MV-4-11 (cell line): ENCODE results near the gene GRIN3B.
A peak's percentile ranks its signal among the peaks of the same experiment; 100 is the strongest.
"Not testable (repeated sequence)": the region's sequence is repeated elsewhere in the genome, so short reads cannot be mapped to it uniquely, and the experiment has no call there.

Source experiments
- DNase-seq: peaks from one replicate; lab custom pipeline; 2025; lab: John Stamatoyannopoulos, UW

The GRIN3B gene, protein sequence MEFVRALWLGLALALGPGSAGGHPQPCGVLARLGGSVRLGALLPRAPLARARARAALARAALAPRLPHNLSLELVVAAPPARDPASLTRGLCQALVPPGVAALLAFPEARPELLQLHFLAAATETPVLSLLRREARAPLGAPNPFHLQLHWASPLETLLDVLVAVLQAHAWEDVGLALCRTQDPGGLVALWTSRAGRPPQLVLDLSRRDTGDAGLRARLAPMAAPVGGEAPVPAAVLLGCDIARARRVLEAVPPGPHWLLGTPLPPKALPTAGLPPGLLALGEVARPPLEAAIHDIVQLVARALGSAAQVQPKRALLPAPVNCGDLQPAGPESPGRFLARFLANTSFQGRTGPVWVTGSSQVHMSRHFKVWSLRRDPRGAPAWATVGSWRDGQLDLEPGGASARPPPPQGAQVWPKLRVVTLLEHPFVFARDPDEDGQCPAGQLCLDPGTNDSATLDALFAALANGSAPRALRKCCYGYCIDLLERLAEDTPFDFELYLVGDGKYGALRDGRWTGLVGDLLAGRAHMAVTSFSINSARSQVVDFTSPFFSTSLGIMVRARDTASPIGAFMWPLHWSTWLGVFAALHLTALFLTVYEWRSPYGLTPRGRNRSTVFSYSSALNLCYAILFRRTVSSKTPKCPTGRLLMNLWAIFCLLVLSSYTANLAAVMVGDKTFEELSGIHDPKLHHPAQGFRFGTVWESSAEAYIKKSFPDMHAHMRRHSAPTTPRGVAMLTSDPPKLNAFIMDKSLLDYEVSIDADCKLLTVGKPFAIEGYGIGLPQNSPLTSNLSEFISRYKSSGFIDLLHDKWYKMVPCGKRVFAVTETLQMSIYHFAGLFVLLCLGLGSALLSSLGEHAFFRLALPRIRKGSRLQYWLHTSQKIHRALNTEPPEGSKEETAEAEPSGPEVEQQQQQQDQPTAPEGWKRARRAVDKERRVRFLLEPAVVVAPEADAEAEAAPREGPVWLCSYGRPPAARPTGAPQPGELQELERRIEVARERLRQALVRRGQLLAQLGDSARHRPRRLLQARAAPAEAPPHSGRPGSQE

DNA sequence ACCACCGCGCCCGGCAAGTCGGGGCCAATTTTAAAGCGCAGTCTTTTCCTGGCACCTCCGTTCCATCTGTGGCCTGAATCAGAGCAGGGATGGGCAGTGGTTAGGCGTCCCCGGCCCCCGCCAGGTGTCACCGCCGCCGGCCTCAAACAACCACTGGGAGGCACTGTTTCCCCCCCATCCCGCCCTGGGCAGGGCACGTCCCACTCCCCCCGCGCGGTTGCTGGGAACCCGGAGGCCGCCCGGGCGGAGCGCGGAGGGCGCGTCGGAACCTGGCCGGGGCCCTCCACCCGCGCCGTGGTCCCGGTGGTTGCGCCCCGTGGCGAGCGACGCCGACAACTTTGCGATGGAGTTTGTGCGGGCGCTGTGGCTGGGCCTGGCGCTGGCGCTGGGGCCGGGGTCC is at the start of gene GRIN3B:
GRIN3B (plus strand) TSS at position 325 of the 400 bp plus-strand sequence; CDS start at position 344, 19 bp downstream.
- DNase-seq, result peak; percentile 19

DNA sequence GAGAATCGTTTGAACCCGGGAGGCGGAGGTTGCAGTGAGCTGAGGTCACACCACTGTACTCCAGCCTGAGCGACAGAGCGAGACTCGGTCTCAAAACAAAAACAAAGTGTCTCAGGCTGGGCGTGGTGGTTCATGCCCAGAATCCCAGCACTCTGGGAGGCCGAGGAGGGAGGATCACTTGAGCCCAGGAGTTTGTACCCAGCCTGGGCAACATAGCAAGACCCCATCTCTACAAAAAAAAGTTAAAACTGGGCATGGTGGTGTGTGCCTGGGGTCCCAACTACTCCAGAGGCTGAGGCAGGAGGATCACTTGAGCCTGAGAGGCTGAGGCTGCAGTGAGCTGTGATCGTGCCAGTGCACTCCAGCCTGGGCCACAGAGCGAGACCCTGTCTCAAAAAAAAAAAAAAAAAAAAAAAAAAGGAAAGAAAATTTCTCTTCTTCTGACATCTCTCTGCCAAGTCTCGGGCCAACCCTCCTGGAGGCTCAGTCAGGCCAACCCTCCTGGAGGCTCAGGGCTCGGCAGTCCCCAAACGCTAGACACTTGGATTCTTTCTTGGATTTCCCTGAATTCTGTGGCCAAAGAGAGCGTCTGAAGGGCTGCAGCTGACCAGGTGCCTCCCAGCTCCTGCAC is 48.1 kb upstream of the GRIN3B start:
- no peak for DNase-seq

DNA sequence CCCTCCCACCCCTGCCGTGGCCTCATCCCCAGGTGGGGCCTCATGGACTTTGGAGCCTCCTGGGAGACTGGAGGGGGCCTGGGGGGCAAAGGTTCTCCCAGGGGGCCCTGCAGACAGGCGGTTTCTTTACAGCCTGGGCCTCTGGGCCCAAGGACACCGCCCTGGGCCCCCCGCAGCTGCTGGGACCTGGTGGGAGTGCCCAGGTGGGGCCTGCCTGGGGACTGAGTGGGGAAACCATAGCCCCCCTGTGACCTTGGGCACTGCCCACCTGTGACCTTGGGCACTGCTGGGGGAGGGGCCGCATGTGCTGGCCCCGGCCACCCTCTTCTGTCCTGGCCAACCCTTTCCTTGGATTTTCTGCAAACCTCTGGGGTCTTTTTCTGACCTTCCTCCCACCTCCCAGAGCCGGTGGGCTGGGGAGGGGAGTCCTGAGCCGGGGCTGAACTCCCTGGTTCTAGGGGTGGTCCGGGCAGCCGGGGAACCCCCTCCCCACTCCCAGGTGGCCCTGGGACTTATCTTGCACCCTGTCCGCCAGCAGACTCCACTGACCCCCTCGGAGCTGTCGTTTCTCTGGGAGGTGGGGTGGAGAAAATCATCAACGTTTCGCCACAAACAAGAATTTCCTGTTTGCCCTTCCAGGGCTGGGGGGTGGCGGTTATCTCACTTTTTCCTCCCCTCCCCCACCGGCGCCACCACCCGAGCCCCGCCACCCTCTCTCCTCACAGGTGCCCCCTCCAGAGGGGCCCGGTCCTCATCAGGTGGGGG is 47.4 kb upstream of the GRIN3B start:
- no peak for DNase-seq

DNA sequence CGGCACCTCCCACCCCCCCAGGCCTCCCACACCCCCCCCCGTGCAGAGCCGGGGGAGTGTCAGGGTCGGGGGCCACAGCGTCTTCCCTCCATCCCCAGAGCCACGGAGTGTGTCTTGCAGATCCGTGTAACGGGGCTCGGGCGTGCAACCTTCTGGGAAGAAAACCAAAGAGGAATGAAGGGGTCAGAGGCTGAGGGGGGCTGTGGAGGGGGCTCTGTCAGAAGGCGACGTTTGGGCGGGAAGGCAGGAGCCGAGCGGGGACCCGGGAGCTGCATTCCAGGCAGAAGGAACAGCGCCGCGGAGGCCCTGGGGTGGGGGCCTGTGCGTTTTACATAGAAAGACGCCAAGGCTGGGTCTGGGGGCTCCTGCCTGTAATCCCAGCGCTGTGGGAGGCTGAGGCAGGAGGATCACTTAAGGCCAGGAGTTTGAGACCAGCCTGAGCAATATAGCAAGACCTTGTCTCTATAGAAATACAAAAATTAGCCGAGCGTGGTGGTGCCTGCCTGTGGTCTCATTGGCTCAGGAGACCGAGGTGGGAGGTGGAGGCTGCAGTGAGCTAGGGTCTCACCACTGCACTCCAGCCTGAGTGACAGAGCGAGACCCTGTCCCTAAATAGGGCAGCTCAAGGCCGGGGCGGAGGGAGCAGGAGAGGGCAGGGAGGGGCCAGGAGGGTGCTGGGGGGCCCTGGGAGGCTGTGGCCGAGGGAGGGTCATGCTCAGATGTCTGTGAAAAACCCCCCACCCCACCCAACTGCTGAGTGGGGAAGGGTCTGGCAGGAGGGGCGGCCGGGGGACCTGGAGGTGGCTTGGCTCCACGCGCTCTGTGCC is 46.6 kb upstream of the GRIN3B start:
- DNase-seq, result no peak

DNA sequence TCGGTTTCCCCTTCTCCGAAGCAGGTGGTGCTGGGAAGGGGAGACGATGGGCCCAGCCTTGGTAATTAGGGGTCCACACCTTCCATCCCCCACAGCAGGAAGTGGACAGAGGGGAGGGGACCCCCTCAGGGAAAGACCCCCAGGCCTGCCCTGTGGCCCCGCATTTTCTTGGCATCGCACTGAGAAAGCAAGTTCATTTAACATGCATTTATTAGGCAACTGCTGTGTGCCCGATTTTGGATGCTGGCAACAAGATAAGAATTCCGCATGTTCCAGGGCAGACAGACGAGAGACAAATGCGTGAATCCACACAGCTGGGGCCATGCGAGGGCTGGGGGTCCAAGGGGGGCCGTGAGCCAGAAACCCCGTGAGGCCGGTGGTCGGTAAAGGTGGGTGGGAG is 45.9 kb upstream of the GRIN3B start:
- DNase-seq, result no peak

DNA sequence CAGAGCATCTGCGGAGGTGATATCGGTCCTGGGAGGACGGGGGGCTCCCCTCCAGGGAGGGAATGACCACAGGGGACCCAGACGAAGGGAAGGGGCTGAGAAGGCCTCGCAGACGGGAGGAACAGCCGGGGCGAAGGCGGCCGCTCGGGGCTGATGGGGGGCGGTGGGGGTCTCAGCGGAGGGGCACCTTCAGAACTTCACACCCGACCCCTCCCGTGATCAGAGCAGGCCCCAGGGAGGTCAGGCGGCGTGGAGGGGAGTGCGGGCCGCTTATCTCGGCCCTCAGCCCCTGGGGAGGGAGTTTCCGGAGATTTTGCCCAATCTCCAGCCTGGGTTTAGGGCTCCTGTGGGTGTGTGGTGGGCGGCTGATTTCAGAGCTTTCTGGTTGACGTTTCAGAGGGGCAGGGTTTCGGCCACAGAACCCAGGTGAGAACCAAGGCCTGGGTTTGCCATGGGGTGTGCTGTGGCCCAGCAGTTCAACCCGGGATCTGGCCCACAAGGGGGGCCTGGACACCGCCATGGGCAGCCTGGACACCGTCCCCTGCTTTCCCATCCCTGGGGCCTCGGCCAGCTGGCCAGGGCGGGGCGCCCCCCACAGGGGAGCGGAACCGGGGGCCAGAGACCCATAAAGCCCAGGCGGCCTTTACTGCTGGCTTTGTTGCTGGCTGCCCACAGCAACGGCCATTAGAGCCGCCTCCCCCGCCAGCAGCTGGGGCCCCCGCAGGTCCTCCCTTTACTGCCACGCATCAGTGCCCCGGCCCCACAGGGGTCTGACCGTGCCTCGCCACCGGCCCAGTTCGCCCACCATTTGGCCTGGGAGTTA is 45.3 kb upstream of the GRIN3B start:
- DNase-seq, result no peak

DNA sequence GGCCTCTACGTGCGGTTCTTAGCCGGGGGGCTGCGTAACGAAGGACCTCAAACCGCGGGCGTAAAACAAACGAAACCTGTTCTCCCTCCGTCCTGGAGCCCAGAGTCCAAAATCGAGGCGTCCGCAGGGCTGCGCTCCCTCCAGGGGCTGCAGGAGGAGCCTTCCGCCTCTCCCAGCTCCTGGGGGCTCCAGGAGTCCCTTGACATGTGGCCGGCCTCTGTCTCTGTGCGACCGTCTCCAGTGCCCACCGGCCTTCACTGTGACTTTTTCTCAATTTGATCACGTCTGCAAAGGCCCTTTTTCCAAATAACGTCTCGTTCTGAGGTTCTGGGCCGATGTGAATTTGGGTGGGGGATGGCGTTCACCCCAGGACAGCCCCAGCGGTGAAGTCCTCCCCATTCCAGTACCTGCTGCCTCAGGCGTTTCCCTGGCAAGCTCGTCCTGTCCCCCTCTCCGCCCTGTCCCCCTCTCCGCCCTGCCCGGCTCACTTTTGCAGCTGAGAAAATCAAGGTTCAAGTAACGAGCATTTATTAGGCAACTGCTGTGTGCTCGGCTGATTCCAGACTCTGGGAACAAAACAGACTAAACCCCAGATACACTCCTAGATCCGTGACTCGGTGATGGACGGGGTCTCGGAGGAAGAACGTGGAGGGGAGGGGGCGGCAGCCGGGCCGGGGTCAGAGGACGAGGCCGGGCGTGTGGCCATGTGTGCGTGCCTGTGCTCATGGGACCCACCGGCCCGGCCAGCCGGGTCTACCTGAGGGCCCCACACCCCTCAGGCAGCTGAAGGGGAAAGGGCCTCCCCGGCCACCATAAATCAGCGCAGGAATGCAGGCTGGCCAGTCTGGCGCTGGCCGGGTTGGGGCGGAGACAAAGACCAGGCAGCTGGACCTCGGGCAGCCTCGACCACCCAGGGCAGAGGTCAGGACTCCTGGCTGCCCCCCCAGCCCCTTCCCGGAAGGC is 44.1 kb upstream of the GRIN3B start:
- DNase-seq, result no peak

DNA sequence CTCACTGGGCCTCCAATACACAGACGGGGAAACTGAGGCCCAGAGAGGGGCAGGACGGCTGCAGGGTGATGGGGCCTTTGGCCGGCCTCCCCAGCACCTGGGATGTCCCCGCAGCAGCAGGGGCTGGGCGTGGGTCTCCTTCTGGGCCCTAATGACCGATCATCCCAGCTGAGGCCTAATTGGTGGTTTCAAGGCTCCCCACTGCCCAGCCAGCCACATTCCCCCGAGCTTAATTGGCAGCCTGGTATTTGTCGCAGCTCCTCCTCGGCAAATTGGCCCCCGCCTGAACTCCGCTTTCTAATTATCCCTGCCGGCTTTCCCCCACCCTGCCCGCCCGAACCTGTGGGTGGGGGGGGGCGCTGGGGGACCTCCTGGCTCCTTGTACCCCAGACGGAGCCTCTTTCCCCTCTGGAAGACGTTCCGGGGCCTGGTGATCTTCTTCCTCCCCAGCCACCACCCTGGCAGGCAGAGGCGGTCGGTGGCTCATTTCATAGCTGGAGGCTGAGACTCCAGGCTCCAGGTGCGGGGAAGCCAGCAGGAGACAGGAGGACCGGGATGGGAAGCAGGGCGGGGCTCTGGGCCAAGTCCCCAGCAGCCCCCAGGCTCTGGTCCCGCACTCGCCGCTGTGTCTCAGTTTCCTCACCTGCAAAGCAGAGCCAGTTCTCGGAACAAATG is 43.3 kb upstream of the GRIN3B start:
- DNase-seq, result no peak

DNA sequence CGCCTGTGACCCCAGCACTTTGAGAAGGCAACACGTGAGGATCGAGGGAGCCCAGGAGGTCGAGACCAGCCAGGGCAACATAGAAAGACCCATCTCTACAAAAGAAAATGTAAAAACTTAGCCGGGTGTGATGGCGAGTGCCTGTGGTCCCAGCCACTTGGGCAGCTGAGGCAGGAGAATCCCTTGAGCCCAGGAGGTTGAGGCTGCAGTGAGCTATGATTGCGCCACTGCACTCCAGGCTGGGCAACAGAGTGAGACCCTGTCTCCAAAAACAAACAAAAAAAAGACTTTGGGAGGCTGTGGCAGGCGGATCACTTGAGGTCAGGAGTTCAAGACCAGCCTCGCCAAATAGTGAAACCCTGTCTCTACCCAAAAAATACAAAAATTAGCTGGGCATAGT is 42.6 kb upstream of the GRIN3B start:
- DNase-seq, result not testable (repeated sequence)

DNA sequence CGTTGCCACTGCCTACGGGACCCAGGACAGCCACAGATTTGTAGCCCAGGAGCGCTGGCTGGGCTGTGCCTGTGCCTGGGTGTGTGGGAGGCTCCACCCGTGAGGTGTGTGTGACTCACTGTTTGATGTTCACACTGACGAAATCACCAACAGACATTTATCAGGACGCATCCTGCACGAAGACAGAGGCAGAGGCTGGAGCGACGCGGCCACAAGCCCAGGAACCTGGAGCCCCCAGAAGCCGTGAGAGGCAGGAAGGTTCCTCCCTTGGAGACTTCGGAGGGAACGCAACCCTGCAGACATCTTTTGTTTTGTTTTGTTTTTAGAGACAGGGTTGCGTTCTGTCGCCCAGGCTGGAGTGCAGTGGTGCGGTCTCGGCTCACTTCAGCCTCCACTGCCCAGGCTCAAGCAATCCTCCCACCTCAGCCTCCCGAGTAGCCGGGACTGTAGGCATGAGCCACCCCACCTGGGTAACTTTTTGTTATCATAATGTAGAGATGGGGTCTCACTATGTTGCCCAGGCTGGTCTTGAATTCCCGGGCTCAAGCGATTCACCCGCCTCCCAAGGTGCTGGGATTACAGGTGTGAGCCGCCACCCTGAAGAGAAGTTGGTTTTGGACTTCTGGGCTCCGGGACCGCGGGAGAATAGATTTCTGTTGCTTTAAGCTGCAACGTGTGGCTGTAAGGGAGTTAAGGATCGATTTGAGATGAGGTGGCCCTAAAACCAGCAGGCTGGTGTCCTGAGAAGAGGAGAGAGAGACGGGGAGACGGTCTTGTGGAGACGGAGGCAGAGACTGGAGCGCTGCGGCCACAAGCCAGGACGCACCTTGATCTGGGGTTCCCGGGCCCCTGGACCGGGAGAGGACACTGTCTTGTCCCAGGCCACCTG is 41.0 kb upstream of the GRIN3B start:
- peak; percentile 64 for DNase-seq

DNA sequence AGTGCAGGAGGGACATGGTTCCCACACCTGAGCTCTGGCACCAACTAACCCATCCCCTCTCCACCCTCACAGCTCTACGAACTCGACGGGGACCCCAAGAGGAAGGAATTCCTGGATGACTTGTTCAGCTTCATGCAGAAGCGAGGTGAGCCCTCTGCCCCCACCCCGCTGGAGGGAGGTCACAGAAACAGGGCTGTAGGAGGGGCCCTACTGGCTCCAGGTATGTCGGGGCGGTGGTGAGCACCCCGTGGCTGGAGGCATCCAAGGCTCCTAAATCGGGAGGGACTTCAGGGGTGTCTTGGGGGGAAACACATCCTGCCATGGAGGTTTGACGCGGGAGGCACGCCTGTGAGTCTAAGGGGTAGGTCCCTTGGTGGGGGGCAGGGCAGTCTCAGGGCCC is 40.2 kb upstream of the GRIN3B start:
- no peak for DNase-seq

DNA sequence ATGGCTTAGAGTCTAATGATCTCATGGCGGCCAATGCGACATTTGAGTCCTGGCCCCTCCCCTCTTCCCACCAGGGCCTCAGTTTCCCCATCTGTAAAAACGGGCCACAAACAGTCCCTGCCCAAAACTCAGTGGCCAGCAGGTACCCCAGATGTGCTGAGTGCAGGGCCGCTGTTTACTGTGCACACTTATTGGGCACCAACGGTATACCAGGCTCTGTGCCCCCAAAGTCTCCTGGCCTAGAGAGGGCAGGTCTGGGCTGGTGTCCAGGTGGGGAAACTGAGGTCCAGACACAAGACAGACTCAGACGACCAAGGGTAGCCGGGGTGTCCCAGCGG is 39.6 kb upstream of the GRIN3B start:
- DNase-seq, result no peak

DNA sequence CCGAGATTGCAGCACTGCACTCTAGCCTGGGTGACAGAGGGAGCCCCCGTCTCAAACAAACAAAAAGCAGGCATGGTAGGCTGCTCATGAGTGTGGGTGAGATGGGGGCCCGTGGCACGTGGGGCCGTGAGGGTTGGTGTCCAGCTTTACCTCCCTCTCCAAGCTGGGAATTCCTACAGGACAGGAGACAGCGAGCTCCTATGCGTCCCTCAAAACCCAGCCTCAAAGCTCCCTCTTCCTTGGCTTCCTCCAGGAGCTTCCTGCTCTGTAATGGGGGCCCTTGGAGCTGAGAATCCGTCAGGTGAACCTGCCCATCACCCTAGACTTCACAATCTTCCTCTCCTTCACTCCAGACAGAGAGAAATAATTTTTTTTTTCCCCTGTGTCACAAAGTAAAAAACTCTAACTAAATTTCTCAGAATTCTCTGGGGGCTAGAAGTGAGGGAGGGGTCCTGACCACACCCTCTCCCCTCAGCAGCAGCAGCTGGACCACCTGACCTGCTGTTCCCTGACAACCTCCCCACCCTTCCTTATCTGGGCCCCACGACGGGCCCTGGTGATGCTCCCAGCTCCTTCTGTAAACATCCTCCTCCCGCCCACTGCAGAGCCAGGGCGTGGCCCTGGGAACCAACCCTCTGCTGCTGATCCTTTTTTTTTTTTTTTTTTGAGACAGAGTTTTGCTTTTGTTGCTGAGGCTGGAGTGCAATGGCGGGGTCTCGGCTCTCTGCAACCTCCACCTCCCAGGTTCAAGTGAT is 38.2 kb upstream of the GRIN3B start:
- no peak for DNase-seq

DNA sequence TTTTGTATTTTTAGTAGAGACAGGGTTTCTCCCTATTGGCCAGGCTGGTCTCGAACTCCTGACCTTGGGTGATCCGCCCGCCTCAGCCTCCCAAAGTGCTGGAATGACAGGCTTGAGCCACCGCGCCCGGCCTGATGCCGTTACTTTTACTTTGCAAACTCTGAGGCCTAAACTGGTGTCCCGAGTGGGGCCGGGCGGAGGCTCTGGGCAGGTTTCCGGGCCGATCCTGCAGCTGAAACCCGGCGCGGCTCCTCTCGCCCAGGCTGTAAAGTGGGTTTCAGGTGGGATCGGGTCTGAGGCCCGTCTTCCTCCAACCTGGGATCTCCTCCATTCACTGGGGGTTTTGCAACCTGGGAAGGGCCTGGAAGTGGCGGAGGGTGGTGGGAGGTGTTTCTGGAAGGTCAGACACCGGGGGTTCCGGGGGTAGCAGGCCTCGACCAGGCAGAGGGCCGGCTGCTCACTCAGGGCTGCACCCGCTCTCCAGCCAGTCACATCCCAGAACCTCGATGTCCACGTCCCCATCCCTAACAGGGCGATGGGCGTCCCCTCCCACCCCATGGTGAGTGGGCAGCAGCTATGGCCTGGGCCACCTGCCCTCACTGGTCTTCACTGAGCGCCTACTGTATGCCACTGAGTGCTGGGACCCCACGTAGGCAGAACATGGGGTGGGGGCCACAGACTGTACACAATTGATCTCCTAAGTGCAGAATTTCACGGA is 37.4 kb upstream of the GRIN3B start:
- no peak for DNase-seq

DNA sequence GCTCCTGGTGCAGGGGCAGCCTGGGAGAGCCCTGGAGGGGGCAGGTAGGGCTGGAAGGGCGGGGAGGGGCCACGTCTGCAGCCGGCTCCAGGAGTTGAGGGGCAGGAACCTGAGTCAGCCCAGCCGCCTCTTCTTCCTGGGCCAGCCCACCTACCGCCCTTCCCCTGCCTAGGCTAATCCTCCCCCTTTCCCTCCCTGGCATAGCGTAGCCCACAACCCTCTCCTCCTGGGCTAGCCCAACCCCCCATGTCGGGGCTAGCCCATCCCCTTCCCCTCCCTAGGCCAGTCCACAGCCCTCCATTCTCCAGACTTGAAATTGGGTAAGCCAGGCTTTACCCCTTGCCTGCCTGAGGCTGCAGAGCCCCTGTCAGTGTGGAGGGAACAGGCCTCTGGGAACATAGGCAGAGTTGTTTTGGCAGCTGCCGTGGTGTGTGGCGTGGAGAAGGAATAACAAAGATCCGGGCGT is 36.7 kb upstream of the GRIN3B start:
- DNase-seq, result no peak

DNA sequence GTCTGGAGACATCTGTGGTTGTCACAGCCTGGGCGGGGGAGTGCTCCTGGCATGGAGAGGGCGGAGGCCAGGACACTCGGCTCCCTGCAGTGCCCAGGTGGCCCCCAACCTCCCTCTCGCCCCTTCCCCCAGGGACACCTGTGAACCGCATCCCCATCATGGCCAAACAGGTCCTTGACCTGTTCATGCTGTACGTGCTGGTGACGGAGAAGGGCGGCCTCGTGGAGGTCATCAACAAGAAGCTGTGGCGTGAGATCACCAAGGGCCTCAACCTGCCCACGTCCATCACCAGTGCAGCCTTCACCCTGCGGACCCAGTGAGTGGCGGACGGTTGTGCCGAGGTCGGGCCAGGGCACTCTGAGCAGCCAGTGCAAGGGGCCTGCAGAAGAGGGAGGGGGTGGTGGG is 36.1 kb upstream of the GRIN3B start:
- no peak for DNase-seq
